IMR-90 (cell line): Measurements from ENCODE around the gene RAB41. TPM values are rescaled to one million over a fixed set of nuclear protein-coding genes. Genes with fewer than 3 reads are reported as not detected.

Experiments used
- ATAC-seq: fragments of 200-7000 bp; cut with Tn5 transposase; 2 replicates; pipeline ENCODE4 v1.9.1; 2020; ENCODE audit warnings: low read depth, mild to moderate bottlenecking, moderate library complexity
- BruUV-seq: library from RNA; stranded (reverse); fragments of 400-500 nt; replicated peaks from 2 replicates; lab custom pipeline; 2021; lab: Mats Ljungman, UMichigan
- CTCF ChIA-PET: fragments of 300-600 bp; formaldehyde crosslinking; extraction: SDS; loops from one replicate; lab custom pipeline; 2021; ENCODE audit warnings: antibody characterized with exemption; lab: Yijun Ruan, JAX
- POLR2A ChIA-PET: fragments of 300-600 bp; sonication (Branson Sonifier 250); formaldehyde crosslinking; loops from one replicate; lab custom pipeline; 2022; ENCODE audit warnings: antibody characterized with exemption; ENCODE audit not compliant: unreplicated experiment; lab: Charles Lee
- DNase-seq: peaks from one replicate; pipeline ENCODE4 v3.0.0; 2013
- H2AFZ ChIP-seq: replicated peaks from 2 replicates; pipeline ENCODE3; 2013; ENCODE audit warnings: low read length, mild to moderate bottlenecking; ENCODE audit not compliant: poor library complexity
- H2AK5ac ChIP-seq: 2 replicates; pipeline ENCODE4 v1.6.1; 2013; ENCODE audit warnings: low read depth, low read length, inconsistent platforms
- H2AK9ac ChIP-seq: replicated peaks from 2 replicates; pipeline ENCODE3; 2013; ENCODE audit warnings: mild to moderate bottlenecking, low read depth, low read length, moderate library complexity; ENCODE audit not compliant: poor library complexity
- H2BK120ac ChIP-seq: 2 replicates; pipeline ENCODE4 v1.6.1; 2013; ENCODE audit warnings: low read depth, low read length, inconsistent platforms
- H2BK15ac ChIP-seq: 3 replicates; pipeline ENCODE4 v1.6.1; 2013; ENCODE audit warnings: low read depth, low read length, inconsistent platforms
- H2BK20ac ChIP-seq: 2 replicates; pipeline ENCODE4 v1.6.1; 2013; ENCODE audit warnings: low read depth, mild to moderate bottlenecking, inconsistent platforms, low read length, moderate library complexity
- H2BK5ac ChIP-seq: 2 replicates; pipeline ENCODE4 v1.6.1; 2013; ENCODE audit warnings: mild to moderate bottlenecking, low read depth, low read length, inconsistent platforms; ENCODE audit not compliant: poor library complexity, severe bottlenecking
- H3K14ac ChIP-seq: replicated peaks from 2 replicates; pipeline ENCODE4 v1.6.1; 2013; ENCODE audit warnings: low read depth, low read length, inconsistent platforms
- H3K18ac ChIP-seq: 2 replicates; pipeline ENCODE4 v1.6.1; 2013; ENCODE audit warnings: low read depth, low read length, control low read depth
- H3K23ac ChIP-seq: 2 replicates; pipeline ENCODE4 v1.6.1; 2013; ENCODE audit warnings: low read depth, low read length, inconsistent platforms
- H3K27ac ChIP-seq: 2 replicates; pipeline ENCODE4 v1.5.1; 2013; ENCODE audit warnings: mild to moderate bottlenecking, control low read depth, low read length; ENCODE audit not compliant: insufficient read depth
- H3K27me3 ChIP-seq: 2 replicates; pipeline ENCODE4 v1.6.1; 2013; ENCODE audit warnings: low read length; ENCODE audit not compliant: control insufficient read depth, insufficient read depth
- H3K36me3 ChIP-seq: 2 replicates; pipeline ENCODE4 v1.6.1; 2013; ENCODE audit warnings: low read length, mixed read lengths; ENCODE audit not compliant: control insufficient read depth, insufficient read depth
- H3K4ac ChIP-seq: 2 replicates; pipeline ENCODE4 v1.6.1; 2013; ENCODE audit warnings: low read depth, low read length, inconsistent platforms
- H3K4me1 ChIP-seq: 2 replicates; pipeline ENCODE4 v1.6.1; 2013; ENCODE audit warnings: low read length, mixed read lengths; ENCODE audit not compliant: control insufficient read depth, insufficient read depth
- H3K4me2 ChIP-seq: 2 replicates; pipeline ENCODE4 v1.6.1; 2013; ENCODE audit warnings: low read depth, mild to moderate bottlenecking, control low read depth, low read length, moderate library complexity
- H3K4me3 ChIP-seq: 2 replicates; pipeline ENCODE4 v1.5.1; 2013; ENCODE audit warnings: low read depth, mild to moderate bottlenecking, control low read depth, low read length, moderate library complexity; ENCODE audit not compliant: insufficient read depth
- H3K56ac ChIP-seq: 2 replicates; pipeline ENCODE4 v1.6.1; 2013; ENCODE audit warnings: low read length, inconsistent platforms; ENCODE audit not compliant: insufficient read depth; ENCODE audit errors: extremely low read depth
- H3K79me1 ChIP-seq, 2 experiments: 2 replicates each; pipeline ENCODE4 v1.6.1; 2013; ENCODE audit warnings: low read length in 2 of 2, inconsistent platforms in 1 of 2, low read depth in 1 of 2
- H3K9ac ChIP-seq: 2 replicates; pipeline ENCODE4 v1.6.1; 2013; ENCODE audit warnings: low read depth, low read length, control low read depth
- H3K9me1 ChIP-seq: 2 replicates; pipeline ENCODE4 v1.6.1; 2013; ENCODE audit warnings: low read length, inconsistent platforms; ENCODE audit not compliant: insufficient read depth
- H3K9me3 ChIP-seq: 2 replicates; pipeline ENCODE4 v1.6.1; 2013; ENCODE audit warnings: low read length; ENCODE audit not compliant: control insufficient read depth, insufficient read depth
- H4K20me1 ChIP-seq: 2 replicates; pipeline ENCODE4 v1.6.1; 2013; ENCODE audit warnings: low read length, inconsistent platforms; ENCODE audit not compliant: insufficient read depth
- H4K5ac ChIP-seq: 2 replicates; pipeline ENCODE4 v1.6.1; 2013; ENCODE audit warnings: mild to moderate bottlenecking, low read depth, low read length, control low read depth
- H4K8ac ChIP-seq, 2 experiments: 2 replicates each; pipeline ENCODE4 v1.6.1; 2013; ENCODE audit warnings: low read depth in 2 of 2, low read length in 2 of 2, control low read depth in 1 of 2, inconsistent platforms in 1 of 2
- H4K91ac ChIP-seq: 2 replicates; pipeline ENCODE4 v1.6.1; 2013; ENCODE audit warnings: low read depth, low read length, inconsistent platforms; ENCODE audit not compliant: insufficient read depth
- BHLHE40 ChIP-seq: fragments of 150-350 bp; IDR thresholded peaks from 2 replicates; pipeline ENCODE4 v1.6.1; 2016; ENCODE audit warnings: mild to moderate bottlenecking, low read depth, low read length
- CEBPB ChIP-seq: IDR thresholded peaks from 2 replicates; pipeline ENCODE4 v1.6.1; 2012; ENCODE audit warnings: low read depth, low read length, improper control_type of control experiment
- CHD1 ChIP-seq: IDR thresholded peaks from 2 replicates; pipeline ENCODE4 v1.6.1; 2012; ENCODE audit warnings: low read depth, low read length, improper control_type of control experiment
- MAFK ChIP-seq: IDR thresholded peaks from 2 replicates; pipeline ENCODE4 v1.6.1; 2012; ENCODE audit warnings: low read depth, low read length, improper control_type of control experiment
- MAZ ChIP-seq: IDR thresholded peaks from 2 replicates; pipeline ENCODE4 v1.6.1; 2012; ENCODE audit warnings: low read depth, mild to moderate bottlenecking, low read length, improper control_type of control experiment, moderate library complexity, borderline replicate concordance
- NFE2L2 ChIP-seq: fragments of 150-350 bp; IDR thresholded peaks from 2 replicates; pipeline ENCODE4 v1.6.1; 2016; ENCODE audit warnings: low read depth, mild to moderate bottlenecking, low read length
- POLR2A ChIP-seq: IDR thresholded peaks from 2 replicates; pipeline ENCODE4 v1.6.1; 2012; ENCODE audit warnings: mild to moderate bottlenecking, low read depth, low read length
- RCOR1 ChIP-seq: IDR thresholded peaks from 2 replicates; pipeline ENCODE4 v1.6.1; 2012; ENCODE audit warnings: mild to moderate bottlenecking, low read length, improper control_type of control experiment; ENCODE audit not compliant: insufficient replicate concordance
- RFX5 ChIP-seq: IDR thresholded peaks from 2 replicates; pipeline ENCODE4 v1.8.0; 2012; ENCODE audit warnings: low read depth, mild to moderate bottlenecking, low read length, moderate library complexity
- SMC3 ChIP-seq: fragments of 150-350 bp; IDR thresholded peaks from 2 replicates; pipeline ENCODE4 v1.6.1; 2016; ENCODE audit warnings: low read depth, mild to moderate bottlenecking, antibody characterized with exemption, low read length, moderate library complexity
- dilution Hi-C: fragments of 300-500 bp; cut with HindIII; formaldehyde crosslinking; loops from one replicate; pipeline ENCODE4 v1.14.3; 2018; ENCODE audit warnings: low sequenced_read_pairs; ENCODE audit not compliant: unreplicated experiment
- in situ Hi-C: fragments of 300-500 bp; cut with MboI; formaldehyde crosslinking; loops from 3 replicates; pipeline ENCODE4 v1.14.3; 2019; ENCODE audit warnings: low sequenced_read_pairs, inconsistent platforms, mixed read lengths
- intact Hi-C: fragments of 100-400 bp; cut with micrococcal nuclease; formaldehyde crosslinking; loops from 2 replicates; pipeline ENCODE4 v1.10.0; 2022
- polyA plus RNA-seq, 3 experiments: library from polyadenylated mRNA; depleted of rRNA; stranded (reverse); fragments of >200 nt; gene quantifications; 2 replicates each; pipeline ENCODE4 v1.2.3, GENCODE V29; 2012; ENCODE audit warnings: low replicate concordance in 1 of 3
- total RNA-seq: library from RNA; depleted of rRNA; stranded (reverse); fragments of >200 nt; gene quantifications from 2 replicates; pipeline ENCODE4 v1.2.3, GENCODE V29; 2012
- TF ChIP-seq, protein P1 (sequence below): fragments of 150-350 bp; IDR thresholded peaks from 2 replicates; pipeline ENCODE4 v1.6.1; 2016; ENCODE audit warnings: low read depth, mild to moderate bottlenecking, low read length, moderate library complexity, borderline replicate concordance
- TF ChIP-seq, protein P2 (sequence below): fragments of 150-350 bp; IDR thresholded peaks from 2 replicates; pipeline ENCODE4 v1.6.1; 2017; ENCODE audit warnings: mild to moderate bottlenecking, antibody characterized with exemption, low read length, low read depth

RAB41 gene
- total and polyA plus RNA-seq, 2 of the 4 experiments (the other 2 are of a cell fraction) = not detected

DNA sequence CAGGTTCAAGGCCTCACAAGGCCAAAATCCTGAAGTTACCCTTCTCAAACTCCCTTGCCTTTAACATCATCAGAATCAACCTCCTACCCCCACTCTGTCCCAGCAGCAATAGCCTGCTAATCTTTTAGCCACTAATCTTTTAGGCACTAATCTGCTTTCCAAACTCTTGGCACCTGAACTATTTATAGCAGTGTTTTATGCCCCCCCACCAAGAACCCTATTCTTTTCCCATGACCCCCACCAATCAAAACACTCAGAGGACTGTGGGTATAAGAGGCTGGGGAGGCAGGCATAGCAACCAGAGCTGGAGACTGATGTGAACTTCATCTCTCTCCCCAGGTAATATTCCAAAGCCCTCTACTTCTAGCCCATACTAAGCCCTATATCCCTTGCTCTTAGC is 13.9 kb upstream of the RAB41 start, which contains the start of gene ARR3:
Gene ARR3, plus strand, starts transcription at position 301 of the 400 bp plus-strand sequence. CDS start 1,052 bp downstream, outside the sequence.
- Histone ChIP-seq H3K4me1 (no peaks in the 10 kb centered on the region), H2BK120ac (no peak within 1 kb of the TSS), H2BK5ac (no peak within 1 kb of the TSS), H3K79me1 (no peaks in the 10 kb centered on the region), H3K23ac (no peak within 1 kb of the TSS), H2AK9ac (no peak within 1 kb of the TSS), H3K14ac (no peak within 1 kb of the TSS), H2BK15ac (no peak within 1 kb of the TSS), H2AFZ (no peak within 1 kb of the TSS), H2AK5ac (no peak within 1 kb of the TSS), H3K9ac (no peak within 1 kb of the TSS), H3K9me1 (no peaks in the 10 kb centered on the region), H3K4me2 (no peak within 1 kb of the TSS), H3K36me3 (no peaks in the 10 kb centered on the region), H4K91ac (no peak within 1 kb of the TSS), H3K27ac (no peak within 1 kb of the TSS), H3K9me3 (no peaks in the 10 kb centered on the region), H3K4ac (no peak within 1 kb of the TSS), H3K4me3 (no peak within 1 kb of the TSS), H3K18ac (no peak within 1 kb of the TSS), H4K20me1 (no peaks in the 10 kb centered on the region), H2BK20ac (no peak within 1 kb of the TSS), H3K27me3 (peaks cover 7% of the 10 kb centered on the region), H3K56ac (no peak within 1 kb of the TSS), H4K5ac (no peak within 1 kb of the TSS), H4K8ac (no peak within 1 kb of the TSS)
- no TSS peak for BruUV-seq
- DNase-seq = no peak
- CTCF ChIA-PET = no interaction called here
- in situ Hi-C loops = no loop called here
- TF ChIP-seq MAFK (no peak), SMC3 (no peak), CEBPB (no peak), RFX5 (no peak), POLR2A (no peak), BHLHE40 (no peak), RCOR1 (no peak), CHD1 (no peak), MAZ (no peak), NFE2L2 (no peak)
- TF ChIP-seq, protein P1, sequence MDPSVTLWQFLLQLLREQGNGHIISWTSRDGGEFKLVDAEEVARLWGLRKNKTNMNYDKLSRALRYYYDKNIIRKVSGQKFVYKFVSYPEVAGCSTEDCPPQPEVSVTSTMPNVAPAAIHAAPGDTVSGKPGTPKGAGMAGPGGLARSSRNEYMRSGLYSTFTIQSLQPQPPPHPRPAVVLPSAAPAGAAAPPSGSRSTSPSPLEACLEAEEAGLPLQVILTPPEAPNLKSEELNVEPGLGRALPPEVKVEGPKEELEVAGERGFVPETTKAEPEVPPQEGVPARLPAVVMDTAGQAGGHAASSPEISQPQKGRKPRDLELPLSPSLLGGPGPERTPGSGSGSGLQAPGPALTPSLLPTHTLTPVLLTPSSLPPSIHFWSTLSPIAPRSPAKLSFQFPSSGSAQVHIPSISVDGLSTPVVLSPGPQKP = no peak
- TF ChIP-seq, protein P2, sequence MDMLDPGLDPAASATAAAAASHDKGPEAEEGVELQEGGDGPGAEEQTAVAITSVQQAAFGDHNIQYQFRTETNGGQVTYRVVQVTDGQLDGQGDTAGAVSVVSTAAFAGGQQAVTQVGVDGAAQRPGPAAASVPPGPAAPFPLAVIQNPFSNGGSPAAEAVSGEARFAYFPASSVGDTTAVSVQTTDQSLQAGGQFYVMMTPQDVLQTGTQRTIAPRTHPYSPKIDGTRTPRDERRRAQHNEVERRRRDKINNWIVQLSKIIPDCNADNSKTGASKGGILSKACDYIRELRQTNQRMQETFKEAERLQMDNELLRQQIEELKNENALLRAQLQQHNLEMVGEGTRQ = no peak
- POLR2A ChIA-PET = no interaction called here
- ATAC-seq = no peak
- intact Hi-C loops = no loop called here
- dilution Hi-C loops = no loop called here
